Hepatocyte (in vitro differentiated cells): ENCODE measurements around the gene COX6B1. TPM values are rescaled to one million over a fixed set of nuclear protein-coding genes. Genes with fewer than 3 reads are reported as not detected.

ENCODE experiments used
- DNase-seq: peaks from one replicate; pipeline ENCODE4 v3.0.0-alpha.2; 2016; ENCODE audit warnings: low spot score
- H2AFZ ChIP-seq: fragments of 200-600 bp; sonication (generic); 2 replicates; pipeline ENCODE4 v1.6.0; 2016; ENCODE audit warnings: antibody characterized with exemption, mild to moderate bottlenecking
- H3K27ac ChIP-seq: fragments of 200-600 bp; sonication (generic); 2 replicates; pipeline ENCODE4 v1.5.1; 2016; ENCODE audit warnings: mild to moderate bottlenecking
- H3K27me3 ChIP-seq: fragments of 200-600 bp; sonication (generic); 2 replicates; pipeline ENCODE4 v1.6.1; 2016
- H3K36me3 ChIP-seq: fragments of 200-600 bp; sonication (generic); replicated peaks from 2 replicates; pipeline ENCODE4 v1.5.1; 2016; ENCODE audit warnings: low read depth; ENCODE audit not compliant: insufficient read depth
- H3K4me1 ChIP-seq: fragments of 200-600 bp; sonication (generic); 2 replicates; pipeline ENCODE4 v1.5.1; 2016; ENCODE audit warnings: mild to moderate bottlenecking, moderate library complexity; ENCODE audit not compliant: insufficient read depth
- H3K4me2 ChIP-seq: fragments of 200-600 bp; sonication (generic); 2 replicates; pipeline ENCODE4 v1.6.0; 2016
- H3K4me3 ChIP-seq: fragments of 200-600 bp; sonication (generic); 2 replicates; pipeline ENCODE4 v1.5.1; 2016; ENCODE audit warnings: mild to moderate bottlenecking
- H3K79me2 ChIP-seq: fragments of 200-600 bp; sonication (generic); 2 replicates; pipeline ENCODE4 v1.6.0; 2017; ENCODE audit warnings: mild to moderate bottlenecking
- H3K9me2 ChIP-seq: fragments of 200-600 bp; sonication (generic); replicated peaks from 2 replicates; pipeline ENCODE4 v1.6.0; 2017; ENCODE audit warnings: mild to moderate bottlenecking; ENCODE audit not compliant: insufficient read depth
- H3K9me3 ChIP-seq: fragments of 200-600 bp; sonication (generic); 2 replicates; pipeline ENCODE4 v1.5.1; 2016; ENCODE audit warnings: low read depth, mild to moderate bottlenecking
- H4K20me1 ChIP-seq: fragments of 200-600 bp; sonication (generic); 2 replicates; pipeline ENCODE4 v1.6.0; 2016; ENCODE audit warnings: mild to moderate bottlenecking; ENCODE audit not compliant: insufficient read depth, poor library complexity, severe bottlenecking
- EZH2 ChIP-seq: fragments of 200-600 bp; sonication (generic); IDR thresholded peaks from 2 replicates; pipeline ENCODE4 v1.6.1; 2016; ENCODE audit warnings: antibody characterized with exemption, mild to moderate bottlenecking, borderline replicate concordance
- EZH2phosphoT487 ChIP-seq: fragments of 200-600 bp; sonication (generic); IDR thresholded peaks from one replicate; pipeline ENCODE4 v1.6.1; 2018; ENCODE audit warnings: antibody characterized with exemption, mild to moderate bottlenecking, low read depth, moderate library complexity; ENCODE audit not compliant: unreplicated experiment, severe bottlenecking
- WGBS: methylation state at CpG from one replicate; pipeline ENCODE4 v1.1.6; 2016; ENCODE audit warnings: low lambda C conversion rate; ENCODE audit errors: missing lambda C conversion rate; 5-methylcytosine and 5-hydroxymethylcytosine counted together
- polyA plus RNA-seq: library from polyadenylated mRNA; unstranded; fragments of >200 nt; fragmentation: Nextera tagmentation; extraction: Ambion mirVana; gene quantifications from 2 replicates; pipeline ENCODE4 v1.2.1, GENCODE V29; 2016
- total RNA-seq: library from RNA; depleted of rRNA; stranded (reverse); fragments of >200 nt; gene quantifications from 2 replicates; pipeline ENCODE4 v1.2.3, GENCODE V29; 2014
- TF ChIP-seq, protein P1 (sequence below): fragments of 200-600 bp; sonication (generic); IDR thresholded peaks from 2 replicates; pipeline ENCODE4 v1.5.1; 2016; ENCODE audit warnings: antibody characterized with exemption, mild to moderate bottlenecking; ENCODE audit not compliant: poor library complexity

Gene COX6B1
- total and polyA plus RNA-seq, 2 experiments from 2014 or later = 586 to 692 TPM

DNA sequence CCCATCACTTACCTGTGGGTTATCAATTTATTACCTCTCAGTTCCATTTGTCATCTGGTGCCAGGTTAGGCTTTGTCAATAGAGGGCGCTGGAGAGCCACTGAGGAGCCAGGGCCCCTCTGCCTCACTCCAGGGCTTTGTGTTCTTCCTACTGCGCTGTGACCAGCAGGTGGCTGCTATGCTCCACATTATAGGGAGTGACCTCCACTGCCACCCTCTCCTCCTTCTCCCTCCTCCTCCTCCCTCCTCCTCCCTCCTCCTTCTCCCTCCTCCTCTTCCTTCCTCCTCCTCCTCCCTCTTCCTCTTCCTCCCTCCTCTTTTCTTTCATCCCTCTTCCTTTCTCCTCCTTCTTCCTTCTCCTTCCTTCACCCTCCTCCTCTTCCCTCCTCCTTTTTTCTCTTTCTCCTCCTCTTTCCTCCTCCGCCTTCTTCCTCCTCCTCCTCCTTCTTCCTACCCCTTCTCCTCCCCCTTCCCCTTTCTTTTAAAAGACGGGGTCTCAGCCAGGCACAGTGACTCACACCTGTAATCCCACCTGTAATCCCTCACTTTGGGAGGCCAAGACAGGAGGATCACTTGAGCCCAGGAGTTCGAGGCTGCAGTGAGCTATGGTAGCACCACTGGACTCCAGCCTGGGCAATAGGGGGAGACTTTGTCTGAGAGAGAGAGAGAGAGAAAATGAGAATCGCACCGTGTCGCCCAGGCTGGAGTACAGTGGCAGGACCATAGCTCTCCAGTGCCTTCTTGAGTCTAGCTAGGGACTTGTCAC lies 45.9 kb downstream of the COX6B1 start:
- no peaks in the 10 kb centered on the region for H3K9me2 ChIP-seq
- H2AFZ ChIP-seq = no peak overlapping the region
- H3K4me1 ChIP-seq = no peaks in the 10 kb centered on the region
- H3K9me3 ChIP-seq = no peaks in the 10 kb centered on the region
- peak; percentile 94 for DNase-seq
- no peak overlapping the region for H3K27ac ChIP-seq
- WGBS = 49% methylated on average over 7 of the region's 8 CpGs
- no peak overlapping the region for H3K4me2 ChIP-seq
- H3K36me3 ChIP-seq = no peaks in the 10 kb centered on the region
- H3K27me3 ChIP-seq = no peaks in the 10 kb centered on the region
- TF ChIP-seq, protein P1, sequence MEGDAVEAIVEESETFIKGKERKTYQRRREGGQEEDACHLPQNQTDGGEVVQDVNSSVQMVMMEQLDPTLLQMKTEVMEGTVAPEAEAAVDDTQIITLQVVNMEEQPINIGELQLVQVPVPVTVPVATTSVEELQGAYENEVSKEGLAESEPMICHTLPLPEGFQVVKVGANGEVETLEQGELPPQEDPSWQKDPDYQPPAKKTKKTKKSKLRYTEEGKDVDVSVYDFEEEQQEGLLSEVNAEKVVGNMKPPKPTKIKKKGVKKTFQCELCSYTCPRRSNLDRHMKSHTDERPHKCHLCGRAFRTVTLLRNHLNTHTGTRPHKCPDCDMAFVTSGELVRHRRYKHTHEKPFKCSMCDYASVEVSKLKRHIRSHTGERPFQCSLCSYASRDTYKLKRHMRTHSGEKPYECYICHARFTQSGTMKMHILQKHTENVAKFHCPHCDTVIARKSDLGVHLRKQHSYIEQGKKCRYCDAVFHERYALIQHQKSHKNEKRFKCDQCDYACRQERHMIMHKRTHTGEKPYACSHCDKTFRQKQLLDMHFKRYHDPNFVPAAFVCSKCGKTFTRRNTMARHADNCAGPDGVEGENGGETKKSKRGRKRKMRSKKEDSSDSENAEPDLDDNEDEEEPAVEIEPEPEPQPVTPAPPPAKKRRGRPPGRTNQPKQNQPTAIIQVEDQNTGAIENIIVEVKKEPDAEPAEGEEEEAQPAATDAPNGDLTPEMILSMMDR = peak; percentile 93
- TF ChIP-seq EZH2phosphoT487 (no peak), EZH2 (no peak)
- H3K79me2 ChIP-seq = no peaks in the 10 kb centered on the region
- H3K4me3 ChIP-seq = no peak overlapping the region
- no peaks in the 10 kb centered on the region for H4K20me1 ChIP-seq

GRCh38 chr19:35695895-35696422 lies 47.8 kb downstream of the COX6B1 start:
- H2AFZ ChIP-seq = no peak overlapping the region
- no peaks in the 10 kb centered on the region for H3K4me1 ChIP-seq
- H3K79me2 ChIP-seq = no peaks in the 10 kb centered on the region
- TF ChIP-seq, protein P1 = no peak
- TF ChIP-seq EZH2phosphoT487 (no peak), EZH2 (no peak)
- no peak for DNase-seq
- no peak overlapping the region for H3K4me2 ChIP-seq
- no peaks in the 10 kb centered on the region for H3K36me3 ChIP-seq
- H3K9me2 ChIP-seq = no peaks in the 10 kb centered on the region
- no peaks in the 10 kb centered on the region for H3K9me3 ChIP-seq
- no peak overlapping the region for H3K4me3 ChIP-seq
- 94% methylated on average over 2 of the region's 2 CpGs for WGBS
- H4K20me1 ChIP-seq = no peaks in the 10 kb centered on the region
- H3K27ac ChIP-seq = no peak overlapping the region
- no peaks in the 10 kb centered on the region for H3K27me3 ChIP-seq

GRCh38 chr19:35696835-35697234 lies 48.7 kb downstream of the COX6B1 start:
- Histone ChIP-seq H3K27me3 (no peaks in the 10 kb centered on the region), H3K4me2 (no peak overlapping the region), H2AFZ (no peak overlapping the region), H3K4me3 (no peak overlapping the region), H3K79me2 (no peaks in the 10 kb centered on the region), H3K36me3 (no peaks in the 10 kb centered on the region), H3K9me3 (no peaks in the 10 kb centered on the region), H3K27ac (no peak overlapping the region), H3K9me2 (no peaks in the 10 kb centered on the region), H3K4me1 (no peaks in the 10 kb centered on the region), H4K20me1 (no peaks in the 10 kb centered on the region)
- 67% methylated on average over 4 of the region's 4 CpGs for WGBS
- DNase-seq = no peak
- TF ChIP-seq EZH2phosphoT487 = no peak
- TF ChIP-seq, protein P1 = no peak
- no peak for TF ChIP-seq EZH2
